WTC11 (cell line): ENCODE measurements around the gene MYO16.

Experiments
- CTCF ChIP-seq: fragments of 200-600 bp; IDR thresholded peaks from 2 replicates; pipeline ENCODE4 v1.8.0; 2022; ENCODE audit warnings: antibody characterized with exemption
- OVOL2 ChIP-seq: fragments of 250-450 bp; sonication (Bioruptor Pico); IDR thresholded peaks from 2 replicates; pipeline ENCODE4 v1.9.0; 2021; ENCODE audit warnings: mild to moderate bottlenecking, borderline replicate concordance

DNA sequence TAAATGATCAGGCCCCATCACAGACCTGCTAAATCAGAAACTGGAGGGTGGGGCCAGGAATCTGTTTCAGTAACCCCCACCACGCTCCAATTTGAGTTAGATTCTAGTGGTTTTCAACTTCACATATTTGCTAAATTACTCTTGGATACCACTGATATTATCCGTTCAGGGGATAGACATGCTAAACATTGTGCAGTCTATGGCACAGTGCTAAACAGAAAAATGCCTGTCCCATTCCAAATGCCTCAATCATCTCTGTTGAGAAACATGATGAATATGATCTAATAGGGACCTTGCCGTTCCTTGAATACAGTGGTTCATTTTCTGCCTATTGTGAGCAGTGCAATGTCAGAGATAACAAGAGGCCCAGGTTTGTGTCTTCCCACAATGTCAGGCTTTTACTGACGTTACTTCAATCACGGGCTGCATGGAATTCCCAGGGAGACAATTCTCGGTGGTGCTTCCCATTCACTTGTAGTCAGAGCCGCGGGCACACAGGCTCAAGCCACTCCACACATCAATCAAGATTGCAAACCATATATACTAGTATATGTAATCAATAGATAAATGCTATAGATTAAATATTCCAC lies 52.7 kb downstream of the MYO16 start:
- TF ChIP-seq OVOL2 (no peak), CTCF (no peak)
